MM.1S (cell line): ENCODE results near the gene EIF3I.

Experiments used
- EZH2 ChIP-seq: fragments of 300-600 bp; sonication (generic); optimal IDR thresholded peaks from 2 replicates; pipeline ENCODE3; 2017; ENCODE audit warnings: low read depth, mild to moderate bottlenecking, antibody characterized with exemption, low read length, mixed read lengths
- EZH2phosphoT487 ChIP-seq: fragments of 300-600 bp; sonication (generic); IDR thresholded peaks from 2 replicates; pipeline ENCODE4 v1.6.1; 2018; ENCODE audit warnings: antibody characterized with exemption, low read length
- TF ChIP-seq, protein P1 (sequence below): fragments of 300-600 bp; sonication (generic); IDR thresholded peaks from 2 replicates; pipeline ENCODE4 v1.5.1; 2016; ENCODE audit warnings: antibody characterized with exemption, low read length, mixed read lengths

DNA sequence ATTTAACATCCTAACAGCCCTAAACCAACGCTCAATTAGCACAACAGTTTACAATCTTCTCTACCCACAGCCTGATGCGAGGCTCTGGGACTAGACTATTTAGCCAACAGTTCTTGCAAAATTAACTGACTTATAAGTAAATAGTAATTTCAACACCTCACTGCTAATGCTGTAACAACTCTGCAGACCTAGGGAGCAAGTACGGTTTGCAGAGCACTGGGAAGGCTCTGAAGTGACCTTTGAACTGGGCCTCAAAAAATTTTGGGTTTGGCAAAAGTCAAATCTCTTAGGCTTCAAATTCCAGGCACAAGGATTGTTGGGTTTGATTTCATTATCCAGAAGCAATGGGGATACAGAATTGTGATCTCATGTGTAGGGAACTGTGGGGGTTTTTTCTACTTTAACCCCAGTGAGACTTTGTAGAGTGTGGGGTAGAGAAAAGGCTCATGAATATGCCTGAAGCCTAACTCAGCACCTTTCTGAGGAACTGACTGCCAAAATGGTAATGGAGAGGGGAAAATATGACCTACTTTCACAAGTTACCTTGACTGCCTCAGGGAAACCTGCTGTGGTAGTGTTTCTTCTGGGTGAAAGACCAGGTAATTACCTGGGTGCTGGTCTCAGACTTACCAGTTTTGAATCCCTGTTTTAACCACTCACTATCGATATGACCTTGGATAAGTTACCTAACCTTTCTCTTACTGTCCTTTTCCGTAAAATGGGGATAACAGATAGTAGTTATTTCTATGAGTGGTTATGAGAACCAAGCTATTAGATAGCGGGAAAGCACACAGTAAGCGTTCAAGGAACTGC is 43.6 kb upstream of the EIF3I start:
- TF ChIP-seq, protein P1, sequence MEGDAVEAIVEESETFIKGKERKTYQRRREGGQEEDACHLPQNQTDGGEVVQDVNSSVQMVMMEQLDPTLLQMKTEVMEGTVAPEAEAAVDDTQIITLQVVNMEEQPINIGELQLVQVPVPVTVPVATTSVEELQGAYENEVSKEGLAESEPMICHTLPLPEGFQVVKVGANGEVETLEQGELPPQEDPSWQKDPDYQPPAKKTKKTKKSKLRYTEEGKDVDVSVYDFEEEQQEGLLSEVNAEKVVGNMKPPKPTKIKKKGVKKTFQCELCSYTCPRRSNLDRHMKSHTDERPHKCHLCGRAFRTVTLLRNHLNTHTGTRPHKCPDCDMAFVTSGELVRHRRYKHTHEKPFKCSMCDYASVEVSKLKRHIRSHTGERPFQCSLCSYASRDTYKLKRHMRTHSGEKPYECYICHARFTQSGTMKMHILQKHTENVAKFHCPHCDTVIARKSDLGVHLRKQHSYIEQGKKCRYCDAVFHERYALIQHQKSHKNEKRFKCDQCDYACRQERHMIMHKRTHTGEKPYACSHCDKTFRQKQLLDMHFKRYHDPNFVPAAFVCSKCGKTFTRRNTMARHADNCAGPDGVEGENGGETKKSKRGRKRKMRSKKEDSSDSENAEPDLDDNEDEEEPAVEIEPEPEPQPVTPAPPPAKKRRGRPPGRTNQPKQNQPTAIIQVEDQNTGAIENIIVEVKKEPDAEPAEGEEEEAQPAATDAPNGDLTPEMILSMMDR: no peak
- TF ChIP-seq EZH2 (no peak), EZH2phosphoT487 (no peak)
